Fibroblast of pulmonary artery (primary cell): Measurements from ENCODE around the gene LRRC4C.

Source experiments
- DNase-seq: peaks from one replicate; pipeline ENCODE4 v3.0.0-alpha.2; 2010; ENCODE audit warnings: low read depth
- H3K4me3 ChIP-seq: replicated peaks from 2 replicates; pipeline ENCODE4 v1.5.1; 2011; ENCODE audit warnings: low read depth, mild to moderate bottlenecking, control low read depth, low read length, moderate library complexity
- TF ChIP-seq, protein P1 (sequence below): IDR thresholded peaks from 2 replicates; pipeline ENCODE4 v1.5.1; 2011; ENCODE audit warnings: mild to moderate bottlenecking, control low read depth, low read length, inconsistent platforms; ENCODE audit errors: missing control alignments

Gene LRRC4C

DNA sequence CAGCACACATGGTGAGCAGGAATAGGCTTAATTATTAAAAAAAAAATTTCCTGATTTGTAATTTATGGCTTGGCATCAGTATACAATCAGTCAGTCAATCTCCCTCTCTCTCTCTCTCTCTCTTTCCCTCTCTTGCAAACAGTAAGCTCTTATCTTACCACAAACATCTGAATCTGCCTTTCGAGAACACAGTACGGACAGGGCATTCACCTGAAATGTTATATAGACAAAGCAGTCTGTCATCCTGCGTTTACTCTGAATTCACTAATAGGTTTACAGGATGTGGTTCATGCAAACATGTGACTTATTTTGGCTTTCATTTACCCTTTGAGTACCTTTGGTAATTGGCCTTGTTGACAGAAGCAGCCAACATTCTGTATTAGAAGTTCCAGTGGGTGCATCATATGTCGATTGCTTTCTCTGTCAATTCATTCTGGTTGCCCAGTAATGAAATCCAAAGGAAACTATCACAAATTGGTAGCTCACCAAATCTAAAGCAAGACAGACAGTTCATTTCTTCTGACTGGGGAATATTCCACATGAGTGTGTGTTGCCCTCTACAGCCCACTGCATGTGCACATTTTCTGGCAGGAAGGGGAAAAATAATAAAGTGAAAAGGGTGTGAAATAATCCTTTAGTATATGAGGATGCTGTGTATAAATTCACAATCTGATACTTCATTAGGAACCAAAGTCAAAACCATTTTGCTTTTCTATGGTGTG lies 1058.2 kb downstream of the LRRC4C start:
- TF ChIP-seq, protein P1, sequence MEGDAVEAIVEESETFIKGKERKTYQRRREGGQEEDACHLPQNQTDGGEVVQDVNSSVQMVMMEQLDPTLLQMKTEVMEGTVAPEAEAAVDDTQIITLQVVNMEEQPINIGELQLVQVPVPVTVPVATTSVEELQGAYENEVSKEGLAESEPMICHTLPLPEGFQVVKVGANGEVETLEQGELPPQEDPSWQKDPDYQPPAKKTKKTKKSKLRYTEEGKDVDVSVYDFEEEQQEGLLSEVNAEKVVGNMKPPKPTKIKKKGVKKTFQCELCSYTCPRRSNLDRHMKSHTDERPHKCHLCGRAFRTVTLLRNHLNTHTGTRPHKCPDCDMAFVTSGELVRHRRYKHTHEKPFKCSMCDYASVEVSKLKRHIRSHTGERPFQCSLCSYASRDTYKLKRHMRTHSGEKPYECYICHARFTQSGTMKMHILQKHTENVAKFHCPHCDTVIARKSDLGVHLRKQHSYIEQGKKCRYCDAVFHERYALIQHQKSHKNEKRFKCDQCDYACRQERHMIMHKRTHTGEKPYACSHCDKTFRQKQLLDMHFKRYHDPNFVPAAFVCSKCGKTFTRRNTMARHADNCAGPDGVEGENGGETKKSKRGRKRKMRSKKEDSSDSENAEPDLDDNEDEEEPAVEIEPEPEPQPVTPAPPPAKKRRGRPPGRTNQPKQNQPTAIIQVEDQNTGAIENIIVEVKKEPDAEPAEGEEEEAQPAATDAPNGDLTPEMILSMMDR: no peak
- DNase-seq: no peak
- H3K4me3 ChIP-seq: no peak overlapping the region

GRCh38 chr11:40397141-40397540 lies 1062.3 kb downstream of the LRRC4C start:
- DNase-seq: no peak
- no peak overlapping the region for H3K4me3 ChIP-seq
- TF ChIP-seq, protein P1: no peak

- H3K4me3 ChIP-seq: no peak overlapping the region
- no peak for DNase-seq
- TF ChIP-seq, protein P1: no peak
These were observed 1065.9 kb downstream of the LRRC4C start for GRCh38 chr11:40393511-40393910.

GRCh38 chr11:40391679-40392078 lies 1067.8 kb downstream of the LRRC4C start:
- TF ChIP-seq, protein P1: no peak
- no peak overlapping the region for H3K4me3 ChIP-seq

GRCh38 chr11:40388097-40388818 lies 1071.2 kb downstream of the LRRC4C start:
- DNase-seq: no peak
- TF ChIP-seq, protein P1: no peak
- H3K4me3 ChIP-seq: no peak overlapping the region

More at GRCh38 chr11:40391679-40392078, 1067.8 kb downstream of the LRRC4C start:
- no peak for DNase-seq

DNA sequence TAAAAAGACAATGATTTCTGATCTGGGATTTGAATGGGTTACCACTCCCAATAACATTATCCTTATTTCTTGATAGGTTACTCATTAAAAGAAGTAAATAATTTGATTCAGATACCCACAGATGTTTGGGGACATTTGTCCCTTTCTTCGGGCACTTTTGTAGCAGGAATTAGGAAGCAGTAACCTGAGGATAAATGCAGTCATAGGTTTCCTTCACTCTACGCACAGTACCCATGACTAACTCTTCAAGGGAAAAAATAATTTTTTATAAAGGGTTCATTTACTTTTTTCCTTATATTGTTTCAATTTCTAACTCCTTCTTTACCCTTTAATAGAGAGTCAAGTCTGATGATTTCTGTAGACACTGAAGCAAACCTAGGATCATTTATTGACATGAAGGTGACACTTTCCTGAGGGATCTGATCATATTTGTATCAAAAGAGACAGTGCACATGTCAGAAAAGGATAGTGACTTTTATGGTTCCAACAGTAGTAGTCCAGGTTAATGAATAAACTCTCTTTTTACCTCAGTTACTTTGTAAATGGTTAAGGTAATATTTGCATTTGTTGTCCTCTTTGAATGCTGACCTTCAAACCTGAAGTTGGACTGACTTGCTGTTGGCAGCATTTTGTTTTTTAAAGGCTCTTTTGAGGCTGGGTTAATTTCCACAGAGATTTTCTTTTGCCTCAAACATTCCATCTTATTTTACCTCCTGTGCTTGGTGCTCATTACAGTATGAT lies 1072.0 kb downstream of the LRRC4C start:
- DNase-seq: no peak
- no peak overlapping the region for H3K4me3 ChIP-seq
- TF ChIP-seq, protein P1: no peak
